ENCODE measurements around the gene LTBP1.

LTBP1 gene

DNA sequence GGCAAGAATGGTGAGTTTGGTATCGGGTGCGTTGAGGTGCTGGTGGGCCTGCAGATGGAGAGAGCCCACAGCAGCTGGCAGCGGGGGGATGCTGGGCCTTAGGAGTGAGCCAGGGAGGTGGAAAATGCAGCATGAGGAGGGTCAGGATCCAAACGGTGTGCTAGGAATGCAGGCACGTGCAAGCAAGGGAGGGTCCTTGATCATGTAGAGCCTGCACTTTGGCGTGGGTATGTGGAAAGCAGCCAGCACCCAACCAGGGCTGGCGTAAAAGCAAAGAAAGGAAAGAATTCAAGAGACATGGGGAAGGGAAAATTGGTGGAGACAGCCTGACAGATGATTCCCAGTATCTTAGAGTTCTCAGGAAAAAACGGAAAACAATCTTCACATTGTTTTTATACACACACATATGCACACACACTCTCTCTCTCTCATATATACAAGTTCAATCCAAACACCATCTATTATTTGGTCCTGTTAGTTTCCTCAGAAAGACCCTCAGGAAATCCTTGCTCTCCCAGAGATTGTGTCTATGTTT is 46.3 kb downstream of the LTBP1 start:
- H3K4me3 ChIP-seq (ENCODE audit: low read depth, low read length): no peak overlapping the region
- TF ChIP-seq, protein P1, sequence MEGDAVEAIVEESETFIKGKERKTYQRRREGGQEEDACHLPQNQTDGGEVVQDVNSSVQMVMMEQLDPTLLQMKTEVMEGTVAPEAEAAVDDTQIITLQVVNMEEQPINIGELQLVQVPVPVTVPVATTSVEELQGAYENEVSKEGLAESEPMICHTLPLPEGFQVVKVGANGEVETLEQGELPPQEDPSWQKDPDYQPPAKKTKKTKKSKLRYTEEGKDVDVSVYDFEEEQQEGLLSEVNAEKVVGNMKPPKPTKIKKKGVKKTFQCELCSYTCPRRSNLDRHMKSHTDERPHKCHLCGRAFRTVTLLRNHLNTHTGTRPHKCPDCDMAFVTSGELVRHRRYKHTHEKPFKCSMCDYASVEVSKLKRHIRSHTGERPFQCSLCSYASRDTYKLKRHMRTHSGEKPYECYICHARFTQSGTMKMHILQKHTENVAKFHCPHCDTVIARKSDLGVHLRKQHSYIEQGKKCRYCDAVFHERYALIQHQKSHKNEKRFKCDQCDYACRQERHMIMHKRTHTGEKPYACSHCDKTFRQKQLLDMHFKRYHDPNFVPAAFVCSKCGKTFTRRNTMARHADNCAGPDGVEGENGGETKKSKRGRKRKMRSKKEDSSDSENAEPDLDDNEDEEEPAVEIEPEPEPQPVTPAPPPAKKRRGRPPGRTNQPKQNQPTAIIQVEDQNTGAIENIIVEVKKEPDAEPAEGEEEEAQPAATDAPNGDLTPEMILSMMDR (IDR thresholded peaks at IDR 0.05; ENCODE audit: borderline replicate concordance, insufficient read depth, low read depth, low read length): no peak

DNA sequence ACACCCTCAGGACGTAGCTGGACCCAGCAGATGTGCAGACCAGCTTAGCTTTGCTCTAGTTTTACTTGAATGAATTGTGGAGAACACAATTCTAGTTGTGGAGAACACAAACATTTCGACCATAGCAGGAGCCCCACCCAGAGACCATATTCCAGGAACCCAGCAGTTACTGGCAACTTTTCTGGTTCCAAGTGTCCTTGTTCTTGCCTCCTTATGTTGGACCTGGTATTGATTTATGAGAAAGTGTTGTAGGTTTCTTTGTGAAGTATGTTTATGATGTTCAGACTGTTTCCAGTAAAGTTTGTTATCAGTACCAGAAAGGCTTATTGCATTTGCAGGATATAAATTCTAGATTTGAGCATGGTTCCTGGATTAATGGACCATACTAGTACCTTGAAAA is 51.0 kb downstream of the LTBP1 start:
- TF ChIP-seq, protein P1 (IDR thresholded peaks at IDR 0.05; ENCODE audit: borderline replicate concordance, insufficient read depth, low read depth, low read length): no peak

DNA sequence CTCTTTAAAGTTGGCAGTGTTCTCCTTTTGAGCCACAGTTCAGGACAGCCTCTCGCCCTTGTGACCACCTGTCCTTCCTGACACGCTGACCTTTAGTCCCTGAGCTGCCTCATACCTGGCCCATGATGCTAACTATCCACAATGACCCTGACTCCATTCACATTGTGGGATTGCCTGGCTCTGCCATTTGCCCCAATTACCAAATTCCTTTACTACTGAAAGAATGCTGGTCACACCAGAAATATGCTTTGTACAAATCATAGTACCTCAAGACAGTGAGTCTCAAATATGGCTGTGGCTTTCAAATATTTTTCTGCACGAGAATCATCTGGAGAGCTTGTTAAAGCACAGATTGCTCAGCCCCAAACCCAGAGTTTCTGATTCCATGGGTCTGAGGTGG is 54.2 kb downstream of the LTBP1 start:
- H3K4me3 ChIP-seq (ENCODE audit: low read depth, low read length): no peak overlapping the region
- TF ChIP-seq, protein P1 (IDR thresholded peaks at IDR 0.05; ENCODE audit: borderline replicate concordance, insufficient read depth, low read depth, low read length): no peak

More for the DNA sequence above, 51.0 kb downstream of the LTBP1 start:
- H3K4me3 ChIP-seq (ENCODE audit: low read depth, low read length): no peak overlapping the region

DNA sequence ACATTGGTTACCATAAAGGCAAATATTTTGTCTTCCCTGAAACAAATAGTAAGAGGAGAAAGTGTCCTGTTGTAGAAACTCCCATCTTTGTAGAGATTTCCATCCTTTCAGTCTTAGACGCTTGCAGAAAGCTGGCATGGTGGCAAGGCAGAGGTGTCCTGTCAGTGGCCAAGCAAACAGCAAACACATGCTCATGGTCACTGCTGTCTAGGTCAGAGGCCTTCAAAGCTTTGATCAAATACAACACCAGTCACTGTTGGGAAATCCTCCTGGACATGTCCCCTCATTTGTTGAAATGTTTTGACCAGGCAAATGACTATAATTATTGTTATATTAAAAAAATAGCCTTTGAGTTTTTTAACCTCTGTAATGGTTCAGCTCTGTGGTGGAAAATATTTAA is 55.1 kb downstream of the LTBP1 start:
- H3K4me3 ChIP-seq (ENCODE audit: low read depth, low read length): no peak overlapping the region
- TF ChIP-seq, protein P1 (IDR thresholded peaks at IDR 0.05; ENCODE audit: borderline replicate concordance, insufficient read depth, low read depth, low read length): no peak

DNA sequence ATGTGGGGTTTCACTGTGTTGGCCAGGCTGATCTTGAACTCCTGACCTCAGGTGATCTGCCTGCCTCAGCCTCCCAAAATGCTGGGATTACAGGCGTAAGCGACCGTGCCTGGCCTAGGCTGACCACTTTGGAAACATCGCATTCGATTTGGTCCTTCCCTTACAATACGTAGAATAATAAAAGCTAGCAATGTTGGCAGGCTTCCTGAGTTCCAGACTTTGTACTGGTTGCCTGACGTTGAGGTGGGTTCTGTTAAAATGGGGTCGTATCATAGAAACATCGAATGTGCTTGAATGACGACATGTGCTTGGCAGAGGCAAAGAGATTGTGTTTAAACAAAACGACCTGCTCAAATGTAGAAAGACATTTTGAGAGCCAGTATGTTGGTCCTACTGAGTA is 56.1 kb downstream of the LTBP1 start:
- H3K4me3 ChIP-seq (ENCODE audit: low read depth, low read length): no peak overlapping the region
- TF ChIP-seq, protein P1 (IDR thresholded peaks at IDR 0.05; ENCODE audit: borderline replicate concordance, insufficient read depth, low read depth, low read length): no peak

DNA sequence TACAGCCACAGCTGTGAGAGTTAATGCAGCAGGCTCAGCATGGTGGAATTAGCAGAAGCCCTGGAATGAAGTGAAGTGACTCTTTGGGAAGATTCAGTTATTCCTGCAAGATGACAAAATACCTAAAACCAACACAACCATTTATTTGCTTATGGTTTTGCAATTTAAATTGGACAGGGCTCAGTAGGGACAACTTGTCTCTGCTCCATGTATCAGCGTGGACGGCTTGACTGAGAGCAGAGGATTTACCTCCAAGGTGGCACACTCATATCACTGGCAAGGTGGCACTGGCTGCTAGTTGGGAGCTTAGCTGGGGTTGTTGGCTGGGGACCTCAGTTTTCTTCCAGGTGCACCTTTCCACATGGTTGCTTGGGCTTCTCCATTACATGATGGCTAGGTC is 58.3 kb downstream of the LTBP1 start:
- no peak overlapping the region for H3K4me3 ChIP-seq (ENCODE audit: low read depth, low read length)
- TF ChIP-seq, protein P1 (IDR thresholded peaks at IDR 0.05; ENCODE audit: borderline replicate concordance, insufficient read depth, low read depth, low read length): no peak

DNA sequence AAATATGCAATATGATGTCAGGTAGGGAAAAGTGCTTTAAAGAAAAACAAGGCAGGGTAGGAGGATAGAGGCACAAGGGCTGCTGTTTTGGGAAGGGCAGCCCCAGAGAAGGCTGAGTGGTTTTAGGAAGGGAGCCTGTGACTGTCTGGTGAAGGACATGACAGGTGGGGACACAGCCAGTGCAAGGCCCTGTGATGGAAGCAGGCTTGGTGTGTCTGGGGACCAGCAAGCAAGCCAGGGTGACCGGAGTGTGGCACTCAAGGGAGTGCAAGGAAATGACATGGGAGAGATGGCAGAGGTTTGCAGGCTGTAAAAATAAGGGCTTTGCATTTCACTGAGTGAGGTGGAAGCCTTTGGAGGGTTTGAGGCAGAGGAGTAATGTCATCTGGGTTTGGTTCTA is 62.0 kb downstream of the LTBP1 start:
- TF ChIP-seq, protein P1 (IDR thresholded peaks at IDR 0.05; ENCODE audit: borderline replicate concordance, insufficient read depth, low read depth, low read length): no peak
- H3K4me3 ChIP-seq (ENCODE audit: low read depth, low read length): no peak overlapping the region

All from GM12875 (cell line).